GM12801 (cell line): ENCODE measurements around the gene SGSH.

ENCODE experiments used
- TF ChIP-seq, protein P1 (sequence below): IDR thresholded peaks from one replicate; pipeline ENCODE4 v1.5.1; 2011; ENCODE audit warnings: control low read depth; ENCODE audit not compliant: insufficient read length; ENCODE audit errors: extremely low read depth

SGSH gene

DNA sequence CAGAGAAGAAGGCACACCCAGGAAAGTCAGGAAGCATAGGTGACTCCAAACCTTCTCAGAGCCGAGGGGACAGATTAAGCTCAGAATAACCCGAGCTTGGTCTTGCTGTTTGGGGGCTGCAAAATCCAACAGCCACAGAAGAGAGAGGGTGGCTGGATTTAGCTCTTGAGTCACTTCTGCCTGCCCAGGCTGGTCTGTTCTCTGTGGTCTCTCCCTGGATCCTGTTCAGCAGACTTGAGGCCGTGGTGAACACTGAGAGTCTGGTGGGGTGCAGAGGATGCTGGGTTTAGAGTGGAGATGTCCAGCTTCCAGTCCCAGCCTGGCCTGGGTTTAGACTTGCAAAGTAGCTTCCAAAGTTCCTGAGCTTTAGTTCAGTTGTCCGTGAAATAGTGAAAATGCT is 8.9 kb upstream of the SGSH start:
- TF ChIP-seq, protein P1, sequence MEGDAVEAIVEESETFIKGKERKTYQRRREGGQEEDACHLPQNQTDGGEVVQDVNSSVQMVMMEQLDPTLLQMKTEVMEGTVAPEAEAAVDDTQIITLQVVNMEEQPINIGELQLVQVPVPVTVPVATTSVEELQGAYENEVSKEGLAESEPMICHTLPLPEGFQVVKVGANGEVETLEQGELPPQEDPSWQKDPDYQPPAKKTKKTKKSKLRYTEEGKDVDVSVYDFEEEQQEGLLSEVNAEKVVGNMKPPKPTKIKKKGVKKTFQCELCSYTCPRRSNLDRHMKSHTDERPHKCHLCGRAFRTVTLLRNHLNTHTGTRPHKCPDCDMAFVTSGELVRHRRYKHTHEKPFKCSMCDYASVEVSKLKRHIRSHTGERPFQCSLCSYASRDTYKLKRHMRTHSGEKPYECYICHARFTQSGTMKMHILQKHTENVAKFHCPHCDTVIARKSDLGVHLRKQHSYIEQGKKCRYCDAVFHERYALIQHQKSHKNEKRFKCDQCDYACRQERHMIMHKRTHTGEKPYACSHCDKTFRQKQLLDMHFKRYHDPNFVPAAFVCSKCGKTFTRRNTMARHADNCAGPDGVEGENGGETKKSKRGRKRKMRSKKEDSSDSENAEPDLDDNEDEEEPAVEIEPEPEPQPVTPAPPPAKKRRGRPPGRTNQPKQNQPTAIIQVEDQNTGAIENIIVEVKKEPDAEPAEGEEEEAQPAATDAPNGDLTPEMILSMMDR, result no peak

DNA sequence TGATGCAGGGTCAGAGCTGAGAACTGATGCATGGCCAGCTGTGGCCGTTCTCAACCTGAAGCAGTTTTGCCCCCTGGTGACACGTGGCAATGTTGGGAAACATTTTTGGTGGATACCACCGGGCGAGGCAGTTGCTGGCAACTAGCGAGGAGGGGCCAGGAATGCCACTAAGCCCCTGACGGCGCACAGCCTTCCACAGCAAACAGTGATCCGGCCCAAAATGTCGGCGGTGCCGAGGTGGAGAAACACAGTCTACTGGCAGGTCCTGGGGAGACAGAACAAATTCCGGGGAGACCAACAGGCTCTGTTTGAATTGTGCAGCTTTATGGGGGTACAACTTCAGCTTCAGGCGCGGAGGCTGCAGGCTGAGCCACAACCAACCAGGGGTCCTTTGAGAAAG is 8.3 kb upstream of the SGSH start:
- TF ChIP-seq, protein P1, result no peak

DNA sequence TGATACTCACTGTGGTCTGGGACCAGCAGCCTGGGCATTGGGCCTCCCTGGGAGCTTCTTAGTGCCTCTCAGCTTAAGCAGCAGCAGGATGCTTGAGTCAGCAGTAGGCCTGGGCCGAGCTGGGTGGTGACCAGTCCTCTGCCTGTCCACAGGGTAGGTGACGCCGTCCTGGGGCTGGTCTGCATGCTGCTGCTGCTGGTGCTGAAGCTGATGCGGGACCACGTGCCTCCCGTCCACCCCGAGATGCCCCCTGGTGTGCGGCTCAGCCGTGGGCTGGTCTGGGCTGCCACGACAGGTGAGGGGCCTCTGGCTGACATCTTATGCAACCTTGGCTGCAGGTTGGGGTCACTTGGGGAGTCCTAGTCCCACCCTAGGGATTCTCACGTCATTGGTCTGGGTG is 7.5 kb upstream of the SGSH start:
- TF ChIP-seq, protein P1, result no peak

DNA sequence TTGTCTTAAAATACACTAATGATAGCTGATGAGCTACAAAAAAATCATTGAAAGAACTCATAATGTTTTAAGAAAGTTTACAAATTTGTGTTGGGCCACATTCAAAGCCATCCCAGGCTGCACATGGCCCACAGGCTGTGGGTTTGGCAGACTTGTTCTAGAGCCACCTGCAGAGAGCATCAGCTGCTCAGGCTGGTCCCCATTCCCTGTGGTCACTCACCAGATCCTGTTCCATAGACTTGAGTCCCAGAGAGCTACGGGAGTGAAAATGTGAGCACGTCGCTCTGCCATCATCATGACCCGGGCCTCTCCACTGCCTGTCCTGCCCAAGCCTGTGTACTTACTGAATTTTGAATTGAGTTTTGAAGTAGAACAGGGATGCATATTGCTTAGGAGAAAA is 7.0 kb upstream of the SGSH start:
- TF ChIP-seq, protein P1, result no peak

DNA sequence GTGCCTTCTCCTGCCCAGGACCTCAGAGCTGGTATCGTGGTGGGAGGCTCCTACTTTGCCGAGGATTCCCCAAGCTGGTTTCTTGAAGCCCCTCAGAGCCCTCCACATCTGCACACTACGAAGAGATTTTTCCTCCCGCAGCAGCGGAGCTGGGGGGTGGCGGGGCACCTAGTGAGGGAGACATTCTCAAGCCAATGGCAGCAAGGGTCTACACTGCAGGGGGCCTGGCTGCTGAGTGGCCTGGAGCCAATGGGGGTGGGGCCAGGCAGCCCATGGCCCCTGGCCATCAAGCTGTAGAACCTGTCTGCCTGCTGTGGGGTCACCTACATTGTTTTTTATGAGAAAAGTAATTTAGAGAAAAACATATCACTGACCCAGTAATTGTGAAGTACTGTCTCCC is 5.1 kb upstream of the SGSH start:
- TF ChIP-seq, protein P1, result no peak

DNA sequence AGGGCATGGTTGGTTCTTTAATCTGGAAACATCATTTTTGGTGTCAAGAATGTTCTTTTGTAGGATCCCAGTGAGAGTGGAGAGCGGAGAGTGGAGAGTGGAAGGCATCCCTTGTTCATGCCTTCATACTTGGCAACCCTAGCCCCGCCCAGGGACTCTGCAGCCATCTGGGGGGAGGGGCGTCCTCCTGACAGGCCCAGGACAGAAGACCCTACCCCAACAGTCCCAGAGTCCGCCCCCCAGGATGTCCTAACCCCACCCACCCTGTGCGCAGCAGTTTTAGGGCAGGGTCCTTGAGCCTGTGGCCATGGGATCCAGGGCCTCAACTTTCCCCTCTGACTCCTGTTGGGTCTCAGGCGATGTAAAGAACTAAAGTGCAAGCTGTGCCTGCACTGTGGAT is 4.5 kb upstream of the SGSH start:
- TF ChIP-seq, protein P1, result no peak

DNA sequence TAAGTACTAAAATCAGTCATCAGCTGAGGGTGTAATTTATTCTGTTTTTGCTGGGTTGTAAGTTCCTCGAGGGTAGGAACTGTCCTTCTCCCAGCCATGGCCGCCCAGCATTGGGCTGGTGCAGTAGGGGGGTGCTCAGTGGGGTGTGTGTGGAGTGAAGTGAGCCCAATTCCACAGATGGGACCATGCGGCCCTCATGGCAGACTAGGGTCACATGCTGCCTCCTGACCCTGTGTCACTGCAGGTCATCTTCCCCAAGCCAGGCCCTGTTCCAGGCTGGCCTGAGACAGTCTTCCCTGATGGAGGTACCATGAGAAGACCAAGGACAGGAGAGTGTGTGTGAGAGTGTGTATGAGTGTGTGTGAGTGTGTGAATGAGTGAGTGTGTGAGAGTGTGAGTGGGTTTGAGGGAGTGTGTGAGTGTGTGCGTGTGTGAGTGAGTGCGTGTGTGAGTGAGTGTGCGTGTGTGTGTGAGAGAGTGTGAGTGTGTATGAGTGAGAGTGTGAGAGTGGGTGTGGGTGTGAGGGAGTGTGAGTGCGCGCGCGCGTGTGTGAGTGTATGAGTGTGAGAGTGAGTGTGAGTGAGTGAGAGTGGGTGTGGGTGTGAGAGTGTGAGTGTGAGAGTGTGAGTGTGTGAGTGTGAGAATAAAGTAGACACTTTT is 3.8 kb upstream of the SGSH start:
- TF ChIP-seq, protein P1, result no peak
